AG04450 (cell line): ENCODE results near the gene OR5K3. TPM values are rescaled to one million over a fixed set of nuclear protein-coding genes. Genes with fewer than 3 reads are reported as not detected.

Experiments used
- CTCF ChIA-PET: fragments of 300-600, 350-600 bp; formaldehyde crosslinking; extraction: SDS; loops from one replicate; lab custom pipeline; 2022; ENCODE audit warnings: antibody characterized with exemption, inconsistent platforms; lab: Charles Lee
- POLR2A ChIA-PET: fragments of 350-600 bp; formaldehyde crosslinking; extraction: SDS; loops from one replicate; lab custom pipeline; 2021; ENCODE audit warnings: antibody characterized with exemption, inconsistent platforms; lab: Yijun Ruan, JAX
- DNase-seq: peaks from one replicate; pipeline ENCODE4 v3.0.0-alpha.2; 2011; ENCODE audit warnings: low read depth, low spot score
- H3K27ac ChIP-seq: one replicate; pipeline ENCODE4 v1.5.1; 2012; ENCODE audit warnings: low read depth, low read length, control low read depth
- H3K27me3 ChIP-seq: one replicate; pipeline ENCODE4 v1.6.0; 2012; ENCODE audit warnings: low read length; ENCODE audit not compliant: control insufficient read depth, insufficient read depth
- H3K4me3 ChIP-seq: 2 replicates; pipeline ENCODE4 v1.5.1; 2011; ENCODE audit warnings: mild to moderate bottlenecking, low read depth, low read length, control low read depth
- H3K9me3 ChIP-seq: 2 replicates; pipeline ENCODE4 v1.5.1; 2012; ENCODE audit warnings: low read length; ENCODE audit not compliant: control insufficient read depth, insufficient read depth
- CTCF ChIP-seq: IDR thresholded peaks from 2 replicates; pipeline ENCODE4 v1.5.1; 2011; ENCODE audit warnings: low read depth, low read length, control low read depth, inconsistent platforms
- polyA plus RNA-seq: library from polyadenylated mRNA; depleted of rRNA; stranded (reverse); fragments of >200 nt; gene quantifications from 2 replicates; pipeline ENCODE4 v1.2.3, GENCODE V29; 2011; rRNA removed

The OR5K3 gene
- polyA plus RNA-seq, 1 experiment: not detected

- Histone ChIP-seq H3K9me3 (no peaks in the 10 kb centered on the region), H3K27ac (no peak overlapping the region), H3K27me3 (no peaks in the 10 kb centered on the region), H3K4me3 (no peak overlapping the region)
- TF ChIP-seq CTCF: no peak
- POLR2A ChIA-PET: no interaction called here
- DNase-seq: no peak
- CTCF ChIA-PET: no interaction called here
Observed at GRCh38 chr3:98406034-98406433, 15.6 kb downstream of the OR5K3 start.

- Histone ChIP-seq H3K4me3 (no peak overlapping the region), H3K9me3 (0 out of 2 replicates have a peak, but pooled peaks cover 3% of the 10 kb centered on the region), H3K27me3 (no peaks in the 10 kb centered on the region), H3K27ac (no peak overlapping the region)
- TF ChIP-seq CTCF: no peak
- ChIA-PET POLR2A (no interaction called here), CTCF (no interaction called here)
- no peak for DNase-seq
Observed at GRCh38 chr3:98432575-98432974, 42.1 kb downstream of the OR5K3 start.

- POLR2A ChIA-PET: no interaction called here
- Histone ChIP-seq H3K27ac (no peak overlapping the region), H3K9me3 (0 out of 2 replicates have a peak, but pooled peaks cover 3% of the 10 kb centered on the region), H3K4me3 (no peak overlapping the region), H3K27me3 (no peaks in the 10 kb centered on the region)
- DNase-seq: no peak
- TF ChIP-seq CTCF: no peak
- CTCF ChIA-PET: no interaction called here
Observed at GRCh38 chr3:98433764-98434163, 43.3 kb downstream of the OR5K3 start.

- H3K27ac ChIP-seq: no peak overlapping the region
- ChIA-PET CTCF (no interaction called here), POLR2A (no interaction called here)
- H3K9me3 ChIP-seq: no peaks in the 10 kb centered on the region
- H3K4me3 ChIP-seq: no peak overlapping the region
- no peaks in the 10 kb centered on the region for H3K27me3 ChIP-seq
- no peak for TF ChIP-seq CTCF
- DNase-seq: no peak
Observed at GRCh38 chr3:98434412-98434811, 43.9 kb downstream of the OR5K3 start.

- no peaks in the 10 kb centered on the region for H3K27me3 ChIP-seq
- DNase-seq: no peak
- no peak overlapping the region for H3K4me3 ChIP-seq
- ChIA-PET CTCF (no interaction called here), POLR2A (no interaction called here)
- TF ChIP-seq CTCF: no peak
- no peaks in the 10 kb centered on the region for H3K9me3 ChIP-seq
- H3K27ac ChIP-seq: no peak overlapping the region
Observed at GRCh38 chr3:98440283-98440682, 49.8 kb downstream of the OR5K3 start.

Other genes starting within 250 kb of the OR5K3 start
- not detected in 2 replicates for gene OR5H14, start 243.2 kb upstream of the OR5K3 start, polyA plus RNA-seq
- not detected in 2 replicates for gene OR5H15, start 224.0 kb upstream of the OR5K3 start, polyA plus RNA-seq
- not detected in 2 replicates for gene OR5H6, start 126.4 kb upstream of the OR5K3 start, polyA plus RNA-seq
- gene OR5H2, start 108.2 kb upstream of the OR5K3 start, polyA plus RNA-seq: not detected in 2 replicates
- gene OR5K4, start 36.8 kb upstream of the OR5K3 start, polyA plus RNA-seq: not detected in 2 replicates
- not detected in 2 replicates for gene OR5K1, start 72.5 kb downstream of the OR5K3 start, polyA plus RNA-seq
- not detected in 2 replicates for gene OR5K2, start 107.0 kb downstream of the OR5K3 start, polyA plus RNA-seq
- 102 and 129 TPM in 2 replicates for gene CLDND1, start 132.2 kb downstream of the OR5K3 start, polyA plus RNA-seq
- gene GPR15, start 141.3 kb downstream of the OR5K3 start, polyA plus RNA-seq: not detected in 2 replicates
- 15.7 and 19.6 TPM in 2 replicates for gene CPOX, start 202.9 kb downstream of the OR5K3 start, polyA plus RNA-seq